Cardiac muscle cell (in vitro differentiated cells and primary cell): ENCODE results near the gene PGLYRP3. TPM values are rescaled to one million over a fixed set of nuclear protein-coding genes. Genes with fewer than 3 reads are reported as not detected.

ENCODE experiments used
- DNase-seq, 2 donors: peaks; one replicate each; pipeline versions ENCODE4 v3.0.0 to v3.0.0-alpha.2; 2010 to 2017; ENCODE audit warnings: low read depth in 1 of 2, low spot score in 1 of 2
- H3K27ac ChIP-seq: fragments of 200-600 bp; sonication (generic); 2 replicates; pipeline ENCODE4 v1.5.1; 2016
- H3K27me3 ChIP-seq: fragments of 200-600 bp; sonication (generic); 2 replicates; pipeline ENCODE4 v1.6.0; 2016; ENCODE audit warnings: control low read depth
- H3K36me3 ChIP-seq: fragments of 200-600 bp; sonication (generic); 2 replicates; pipeline ENCODE4 v1.5.1; 2016; ENCODE audit warnings: control low read depth
- H3K4me1 ChIP-seq: fragments of 200-600 bp; sonication (generic); 2 replicates; pipeline ENCODE4 v1.8.1; 2017; ENCODE audit warnings: low read depth, mild to moderate bottlenecking, mixed run types
- H3K4me3 ChIP-seq: fragments of 200-600 bp; sonication (generic); 2 replicates; pipeline ENCODE4 v1.5.1; 2016; ENCODE audit warnings: mild to moderate bottlenecking
- H3K9me3 ChIP-seq: fragments of 200-600 bp; sonication (generic); 2 replicates; pipeline ENCODE4 v1.5.1; 2017; ENCODE audit warnings: low read depth, mild to moderate bottlenecking, control low read depth
- CTCF ChIP-seq: IDR thresholded peaks from 2 replicates; pipeline ENCODE4 v1.5.1; 2012; ENCODE audit warnings: low read depth, mild to moderate bottlenecking, low read length
- polyA plus RNA-seq: library from polyadenylated mRNA; unstranded; fragments of >200 nt; fragmentation: Nextera tagmentation; extraction: Ambion mirVana; gene quantifications from 2 replicates; pipeline ENCODE4 v1.2.1, GENCODE V29; 2016
- total RNA-seq: library from RNA; depleted of rRNA; stranded (reverse); fragments of >200 nt; gene quantifications from 2 replicates; pipeline ENCODE4 v1.2.3, GENCODE V29; 2016

Gene PGLYRP3
- total and polyA plus RNA-seq, 2 experiments from 2014 or later: not detected

- no peak for DNase-seq
- no peaks in the 10 kb centered on the region for H3K27me3 ChIP-seq
- no peak overlapping the region for H3K4me3 ChIP-seq
- peaks cover 37% of the 10 kb centered on the region for H3K4me1 ChIP-seq
- H3K36me3 ChIP-seq: no peaks in the 10 kb centered on the region
- H3K9me3 ChIP-seq: no peaks in the 10 kb centered on the region
- no peak overlapping the region for H3K27ac ChIP-seq
- no peak for TF ChIP-seq CTCF
Observed at GRCh38 chr1:153346077-153346723, 33.4 kb upstream of the PGLYRP3 start.

GRCh38 chr1:153345187-153346076 is 32.7 kb upstream of the PGLYRP3 start:
- no peak overlapping the region for H3K27ac ChIP-seq
- H3K9me3 ChIP-seq: no peaks in the 10 kb centered on the region
- no peaks in the 10 kb centered on the region for H3K36me3 ChIP-seq
- H3K4me1 ChIP-seq: peaks cover 40% of the 10 kb centered on the region
- TF ChIP-seq CTCF: no peak
- no peaks in the 10 kb centered on the region for H3K27me3 ChIP-seq
- no peak for DNase-seq
- H3K4me3 ChIP-seq: no peak overlapping the region

GRCh38 chr1:153344718-153345025 is 31.9 kb upstream of the PGLYRP3 start:
- peak overlapping the region; percentile 74 for H3K27ac ChIP-seq
- TF ChIP-seq CTCF: no peak

GRCh38 chr1:153343811-153344717 is 31.3 kb upstream of the PGLYRP3 start:
- Histone ChIP-seq H3K4me1 (peaks cover 43% of the 10 kb centered on the region), H3K27me3 (no peaks in the 10 kb centered on the region), H3K9me3 (no peaks in the 10 kb centered on the region), H3K27ac (peak overlapping the region; percentile 74), H3K4me3 (no peak overlapping the region), H3K36me3 (no peaks in the 10 kb centered on the region)
- no peak for TF ChIP-seq CTCF
- peak in 1 of 2 donors; percentile 16 for DNase-seq

More at GRCh38 chr1:153344718-153345025, 31.9 kb upstream of the PGLYRP3 start:
- Histone ChIP-seq H3K36me3 (no peaks in the 10 kb centered on the region), H3K4me3 (no peak overlapping the region), H3K4me1 (peaks cover 40% of the 10 kb centered on the region), H3K27me3 (no peaks in the 10 kb centered on the region), H3K9me3 (no peaks in the 10 kb centered on the region)
- no peak for DNase-seq

GRCh38 chr1:153343040-153343681 is 30.4 kb upstream of the PGLYRP3 start:
- H3K4me3 ChIP-seq: no peak overlapping the region
- no peaks in the 10 kb centered on the region for H3K27me3 ChIP-seq

More at GRCh38 chr1:153343040-153343681, 30.4 kb upstream of the PGLYRP3 start:
- H3K27ac ChIP-seq: peak overlapping the region; percentile 74
- TF ChIP-seq CTCF: no peak
- H3K4me1 ChIP-seq: peaks cover 52% of the 10 kb centered on the region
- H3K36me3 ChIP-seq: no peaks in the 10 kb centered on the region
- DNase-seq: no peak
- H3K9me3 ChIP-seq: no peaks in the 10 kb centered on the region
